NT2/D1 (cell line): ENCODE measurements around the gene KCNN3.

ENCODE experiments used
- SUZ12 ChIP-seq: IDR thresholded peaks from 2 replicates; pipeline ENCODE4 v1.6.1; 2011; ENCODE audit not compliant: insufficient read length, insufficient read depth; ENCODE audit errors: extremely low read depth
- YY1 ChIP-seq: IDR thresholded peaks from 2 replicates; pipeline ENCODE4 v1.6.1; 2011; ENCODE audit not compliant: insufficient read length, insufficient read depth
- ZNF274 ChIP-seq: IDR thresholded peaks from 2 replicates; pipeline ENCODE4 v1.6.1; 2011; ENCODE audit warnings: mild to moderate bottlenecking, low read depth, low read length

DNA sequence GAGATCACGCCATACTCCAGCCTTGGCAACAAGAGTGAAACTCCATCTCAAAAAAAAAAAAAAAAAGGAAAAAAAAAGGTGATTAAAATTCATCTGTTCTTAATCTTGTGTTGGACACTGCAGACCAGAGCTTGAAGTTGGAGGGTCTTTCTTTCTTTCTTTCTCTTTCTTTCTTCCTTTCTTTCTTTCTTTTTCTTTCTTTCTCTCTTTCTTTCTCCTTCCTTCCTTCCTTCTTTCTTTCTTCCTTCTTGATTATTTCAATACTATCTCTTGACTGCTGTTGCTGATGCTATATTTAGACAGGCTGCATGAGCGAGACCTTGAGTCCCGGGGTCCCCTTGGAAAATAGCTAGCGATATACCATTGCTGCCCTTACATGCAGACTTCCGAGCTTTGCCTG is 154.7 kb downstream of the KCNN3 start:
- TF ChIP-seq YY1 (no peak), ZNF274 (no peak), SUZ12 (no peak)
